Measurements from ENCODE around the gene CYP26C1. TPM values are rescaled to one million over a fixed set of nuclear protein-coding genes. Genes with fewer than 3 reads are reported as not detected.

The CYP26C1 gene
- total RNA-seq, 1 experiment from 2014 or later: 0.46 TPM

GRCh38 chr10:93095225-93095624, 34.6 kb downstream of the CYP26C1 start:
- Histone ChIP-seq H3K79me2 (ENCODE audit: low read depth) (no peaks in the 10 kb centered on the region), H3K4me2 (no peak overlapping the region), H3F3A (ENCODE audit: insufficient read depth, low read depth) (no peaks in the 10 kb centered on the region), H3K36me3 (ENCODE audit: low read depth) (no peaks in the 10 kb centered on the region), H3K27me3 (ENCODE audit: insufficient read depth, low read depth) (no peaks in the 10 kb centered on the region), H3K9me2 (ENCODE audit: insufficient read depth) (no peaks in the 10 kb centered on the region; the same call in 1 of the 2 replicates), H3K9me3 (ENCODE audit: insufficient read depth, low read depth) (no peaks in the 10 kb centered on the region), H3K4me1 (replicated peaks; ENCODE audit: insufficient read depth) (no peaks in the 10 kb centered on the region), H2AFZ (no peak overlapping the region), H4K20me1 (ENCODE audit: insufficient read depth) (no peaks in the 10 kb centered on the region), H3K27ac (no peak overlapping the region), H3K4me3 (no peak overlapping the region)
- TF ChIP-seq, protein P1, sequence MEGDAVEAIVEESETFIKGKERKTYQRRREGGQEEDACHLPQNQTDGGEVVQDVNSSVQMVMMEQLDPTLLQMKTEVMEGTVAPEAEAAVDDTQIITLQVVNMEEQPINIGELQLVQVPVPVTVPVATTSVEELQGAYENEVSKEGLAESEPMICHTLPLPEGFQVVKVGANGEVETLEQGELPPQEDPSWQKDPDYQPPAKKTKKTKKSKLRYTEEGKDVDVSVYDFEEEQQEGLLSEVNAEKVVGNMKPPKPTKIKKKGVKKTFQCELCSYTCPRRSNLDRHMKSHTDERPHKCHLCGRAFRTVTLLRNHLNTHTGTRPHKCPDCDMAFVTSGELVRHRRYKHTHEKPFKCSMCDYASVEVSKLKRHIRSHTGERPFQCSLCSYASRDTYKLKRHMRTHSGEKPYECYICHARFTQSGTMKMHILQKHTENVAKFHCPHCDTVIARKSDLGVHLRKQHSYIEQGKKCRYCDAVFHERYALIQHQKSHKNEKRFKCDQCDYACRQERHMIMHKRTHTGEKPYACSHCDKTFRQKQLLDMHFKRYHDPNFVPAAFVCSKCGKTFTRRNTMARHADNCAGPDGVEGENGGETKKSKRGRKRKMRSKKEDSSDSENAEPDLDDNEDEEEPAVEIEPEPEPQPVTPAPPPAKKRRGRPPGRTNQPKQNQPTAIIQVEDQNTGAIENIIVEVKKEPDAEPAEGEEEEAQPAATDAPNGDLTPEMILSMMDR (conservative IDR thresholded peaks at IDR 0.05): no peak
- TF ChIP-seq EZH2 (IDR thresholded peaks at IDR 0.05; ENCODE audit: low read depth): no peak
- no TSS peak for BruUV-seq (replicated peaks)
- DNase-seq: no peak
- CTCF ChIA-PET: no interaction called here
- intact Hi-C loops (cut with micrococcal nuclease; ENCODE audit: unreplicated experiment): no loop called here
- POLR2A ChIA-PET (ENCODE audit: unreplicated experiment): no interaction called here

DNA sequence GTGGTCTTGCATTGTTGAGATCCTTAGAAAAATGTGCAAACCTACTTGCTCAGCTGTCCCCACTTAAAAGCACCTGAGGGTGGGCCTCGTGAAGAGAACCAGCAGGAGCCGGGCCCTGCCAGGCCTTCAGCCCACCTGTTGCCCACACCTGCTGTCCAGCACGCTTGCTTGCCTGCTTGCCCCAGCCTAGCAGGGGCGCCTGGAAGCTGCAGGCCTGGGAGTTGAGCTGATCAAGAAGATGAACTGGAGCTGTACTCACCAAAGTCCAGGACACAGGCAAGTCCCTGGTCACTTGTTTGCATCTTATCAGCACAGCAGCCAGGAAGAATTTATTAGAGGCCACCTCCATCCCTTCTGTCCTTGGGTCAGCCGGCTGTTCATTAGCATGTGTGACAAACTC, 36.3 kb downstream of the CYP26C1 start:
- no peak for DNase-seq
- no peaks in the 10 kb centered on the region; the same call in 1 of the 2 replicates for H3K9me2 ChIP-seq (ENCODE audit: insufficient read depth)
- intact Hi-C loops (cut with micrococcal nuclease; ENCODE audit: unreplicated experiment): no loop called here
- no peak overlapping the region for H2AFZ ChIP-seq
- H3K9me3 ChIP-seq (ENCODE audit: insufficient read depth, low read depth): no peaks in the 10 kb centered on the region
- H3K4me2 ChIP-seq: no peak overlapping the region
- H4K20me1 ChIP-seq (ENCODE audit: insufficient read depth): no peaks in the 10 kb centered on the region
- POLR2A ChIA-PET (ENCODE audit: unreplicated experiment): no interaction called here
- H3K27me3 ChIP-seq (ENCODE audit: insufficient read depth, low read depth): no peaks in the 10 kb centered on the region
- no peaks in the 10 kb centered on the region for H3K79me2 ChIP-seq (ENCODE audit: low read depth)
- H3F3A ChIP-seq (ENCODE audit: insufficient read depth, low read depth): no peaks in the 10 kb centered on the region
- no peaks in the 10 kb centered on the region for H3K4me1 ChIP-seq (replicated peaks; ENCODE audit: insufficient read depth)
- no peaks in the 10 kb centered on the region for H3K36me3 ChIP-seq (ENCODE audit: low read depth)
- no peak overlapping the region for H3K4me3 ChIP-seq
- CTCF ChIA-PET: no interaction called here
- no peak for TF ChIP-seq EZH2 (IDR thresholded peaks at IDR 0.05; ENCODE audit: low read depth)
- TF ChIP-seq, protein P1 (conservative IDR thresholded peaks at IDR 0.05): no peak
- no TSS peak for BruUV-seq (replicated peaks)
- H3K27ac ChIP-seq: no peak overlapping the region

GRCh38 chr10:93097386-93097785, 36.8 kb downstream of the CYP26C1 start:
- Histone ChIP-seq H3K4me1 (replicated peaks; ENCODE audit: insufficient read depth) (no peaks in the 10 kb centered on the region), H3K4me2 (no peak overlapping the region), H3K79me2 (ENCODE audit: low read depth) (no peaks in the 10 kb centered on the region), H2AFZ (no peak overlapping the region), H3K27me3 (ENCODE audit: insufficient read depth, low read depth) (no peaks in the 10 kb centered on the region), H3K9me3 (ENCODE audit: insufficient read depth, low read depth) (no peaks in the 10 kb centered on the region), H3K9me2 (ENCODE audit: insufficient read depth) (no peaks in the 10 kb centered on the region; the same call in 1 of the 2 replicates), H3F3A (ENCODE audit: insufficient read depth, low read depth) (no peaks in the 10 kb centered on the region), H3K36me3 (ENCODE audit: low read depth) (no peaks in the 10 kb centered on the region), H3K4me3 (no peak overlapping the region), H4K20me1 (ENCODE audit: insufficient read depth) (no peaks in the 10 kb centered on the region), H3K27ac (no peak overlapping the region)
- no peak for TF ChIP-seq EZH2 (IDR thresholded peaks at IDR 0.05; ENCODE audit: low read depth)
- POLR2A ChIA-PET (ENCODE audit: unreplicated experiment): no interaction called here
- intact Hi-C loops (cut with micrococcal nuclease; ENCODE audit: unreplicated experiment): no loop called here
- BruUV-seq (replicated peaks): no TSS peak
- CTCF ChIA-PET: no interaction called here
- no peak for DNase-seq

DNA sequence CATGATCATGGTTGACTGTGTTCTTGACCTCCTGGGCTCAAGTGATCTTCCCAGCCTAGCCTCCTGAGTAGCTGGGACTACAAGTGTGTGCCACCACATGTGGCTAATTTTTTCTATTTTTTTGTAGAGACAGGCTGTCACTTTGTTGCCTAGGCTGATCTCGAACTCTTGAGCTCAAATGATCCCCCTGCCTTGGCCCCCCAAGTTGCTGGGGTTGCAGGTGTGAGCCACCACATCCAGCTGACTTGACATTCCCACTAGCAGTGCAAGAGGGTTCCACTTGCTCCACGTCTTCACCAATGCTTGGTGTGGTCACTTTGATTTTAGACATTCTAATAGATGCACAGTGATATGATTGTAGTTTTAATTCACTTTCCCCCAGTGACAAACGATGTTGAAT, 38.2 kb downstream of the CYP26C1 start:
- no peaks in the 10 kb centered on the region; the same call in 1 of the 2 replicates for H3K9me2 ChIP-seq (ENCODE audit: insufficient read depth)
- POLR2A ChIA-PET (ENCODE audit: unreplicated experiment): no interaction called here
- H3K79me2 ChIP-seq (ENCODE audit: low read depth): no peaks in the 10 kb centered on the region
- no peaks in the 10 kb centered on the region for H3K27me3 ChIP-seq (ENCODE audit: insufficient read depth, low read depth)
- no peaks in the 10 kb centered on the region; the same call in none of the 2 replicates for H3K9me3 ChIP-seq (ENCODE audit: insufficient read depth, low read depth)
- no TSS peak for BruUV-seq (replicated peaks)
- no peaks in the 10 kb centered on the region for H3K4me1 ChIP-seq (replicated peaks; ENCODE audit: insufficient read depth)
- no peaks in the 10 kb centered on the region for H3K36me3 ChIP-seq (ENCODE audit: low read depth)
- no peaks in the 10 kb centered on the region for H3F3A ChIP-seq (ENCODE audit: insufficient read depth, low read depth)
- no peaks in the 10 kb centered on the region for H4K20me1 ChIP-seq (ENCODE audit: insufficient read depth)
- no peak overlapping the region for H2AFZ ChIP-seq
- no peak overlapping the region for H3K4me2 ChIP-seq
- no peak for TF ChIP-seq EZH2 (IDR thresholded peaks at IDR 0.05; ENCODE audit: low read depth)
- TF ChIP-seq, protein P1 (conservative IDR thresholded peaks at IDR 0.05): no peak
- intact Hi-C loops (cut with micrococcal nuclease; ENCODE audit: unreplicated experiment): no loop called here
- no peak for DNase-seq
- CTCF ChIA-PET: no interaction called here
- no peak overlapping the region for H3K27ac ChIP-seq
- no peak overlapping the region for H3K4me3 ChIP-seq

Data from PC-9 (cell line).